RWPE2 (cell line): ENCODE results near the gene CRTAC1.

Experiments
- ATAC-seq: fragments of 200-7000 bp; cut with Tn5 transposase; 3 replicates; pipeline ENCODE4 v1.9.1; 2021; ENCODE audit warnings: low read depth
- DNase-seq: peaks from one replicate; pipeline ENCODE4 v3.0.0-alpha.2; 2020; ENCODE audit warnings: low spot score
- H3K27ac ChIP-seq: fragments of 450-650 bp; 2 replicates; pipeline ENCODE4 v1.5.1; 2017; ENCODE audit warnings: mild to moderate bottlenecking; ENCODE audit not compliant: poor library complexity, severe bottlenecking
- H3K27me3 ChIP-seq: fragments of 250-450 bp; sonication (Bioruptor Pico); 2 replicates; pipeline ENCODE4 v1.5.1; 2021; ENCODE audit warnings: mild to moderate bottlenecking, moderate library complexity; ENCODE audit not compliant: insufficient read depth, poor library complexity, severe bottlenecking
- H3K36me3 ChIP-seq: fragments of 250-450 bp; sonication (Bioruptor Pico); 2 replicates; pipeline ENCODE4 v1.5.1; 2020; ENCODE audit warnings: low read depth, mild to moderate bottlenecking, moderate library complexity
- H3K4me1 ChIP-seq: fragments of 250-450 bp; sonication (Bioruptor Pico); 2 replicates; pipeline ENCODE4 v1.5.1; 2021; ENCODE audit warnings: mild to moderate bottlenecking, moderate library complexity; ENCODE audit not compliant: insufficient read depth, poor library complexity, severe bottlenecking
- H3K4me3 ChIP-seq: fragments of 250-450 bp; sonication (Bioruptor Pico); 2 replicates; pipeline ENCODE4 v1.5.1; 2021; ENCODE audit warnings: mild to moderate bottlenecking, moderate library complexity; ENCODE audit not compliant: severe bottlenecking
- H3K9me3 ChIP-seq: fragments of 250-450 bp; sonication (Bioruptor Pico); 2 replicates; pipeline ENCODE4 v1.5.1; 2021; ENCODE audit warnings: mild to moderate bottlenecking, moderate library complexity; ENCODE audit not compliant: severe bottlenecking
- TF ChIP-seq, protein P1 (sequence below): fragments of 450-650 bp; IDR thresholded peaks from one replicate; pipeline ENCODE4 v1.5.1; 2017; ENCODE audit warnings: mild to moderate bottlenecking, moderate library complexity; ENCODE audit not compliant: poor library complexity, severe bottlenecking

CRTAC1 gene

GRCh38 chr10:97892939-97893338 lies 137.5 kb downstream of the CRTAC1 start:
- peaks cover 16% of the 10 kb centered on the region for H3K4me1 ChIP-seq
- no peaks in the 10 kb centered on the region for H3K9me3 ChIP-seq
- ATAC-seq (no peak), DNase-seq (no peak)
- H3K4me3 ChIP-seq = no peak overlapping the region
- H3K36me3 ChIP-seq = no peaks in the 10 kb centered on the region
- no peak overlapping the region for H3K27ac ChIP-seq
- TF ChIP-seq, protein P1, sequence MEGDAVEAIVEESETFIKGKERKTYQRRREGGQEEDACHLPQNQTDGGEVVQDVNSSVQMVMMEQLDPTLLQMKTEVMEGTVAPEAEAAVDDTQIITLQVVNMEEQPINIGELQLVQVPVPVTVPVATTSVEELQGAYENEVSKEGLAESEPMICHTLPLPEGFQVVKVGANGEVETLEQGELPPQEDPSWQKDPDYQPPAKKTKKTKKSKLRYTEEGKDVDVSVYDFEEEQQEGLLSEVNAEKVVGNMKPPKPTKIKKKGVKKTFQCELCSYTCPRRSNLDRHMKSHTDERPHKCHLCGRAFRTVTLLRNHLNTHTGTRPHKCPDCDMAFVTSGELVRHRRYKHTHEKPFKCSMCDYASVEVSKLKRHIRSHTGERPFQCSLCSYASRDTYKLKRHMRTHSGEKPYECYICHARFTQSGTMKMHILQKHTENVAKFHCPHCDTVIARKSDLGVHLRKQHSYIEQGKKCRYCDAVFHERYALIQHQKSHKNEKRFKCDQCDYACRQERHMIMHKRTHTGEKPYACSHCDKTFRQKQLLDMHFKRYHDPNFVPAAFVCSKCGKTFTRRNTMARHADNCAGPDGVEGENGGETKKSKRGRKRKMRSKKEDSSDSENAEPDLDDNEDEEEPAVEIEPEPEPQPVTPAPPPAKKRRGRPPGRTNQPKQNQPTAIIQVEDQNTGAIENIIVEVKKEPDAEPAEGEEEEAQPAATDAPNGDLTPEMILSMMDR = no peak
- no peaks in the 10 kb centered on the region for H3K27me3 ChIP-seq

DNA sequence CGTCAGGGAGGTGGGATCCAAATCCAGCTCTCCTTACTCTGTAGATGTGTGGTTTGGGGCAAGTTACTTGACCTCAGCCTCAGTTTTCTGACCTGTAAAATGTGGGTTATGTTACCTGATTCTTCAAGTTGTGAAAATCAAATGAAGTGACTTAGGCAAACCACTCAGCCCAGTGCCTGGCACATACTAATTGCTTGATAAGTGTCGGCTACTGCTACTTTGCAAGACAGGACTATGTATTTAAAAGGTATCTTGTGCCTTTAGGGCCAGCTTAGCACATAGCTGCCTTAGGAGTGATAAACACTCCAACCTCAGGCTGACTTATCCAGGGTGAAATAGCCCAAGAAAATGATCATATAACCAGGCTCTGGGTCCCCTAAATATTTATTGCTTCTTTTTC lies 137.9 kb downstream of the CRTAC1 start:
- Histone ChIP-seq H3K4me3 (no peak overlapping the region), H3K27ac (no peak overlapping the region), H3K36me3 (no peaks in the 10 kb centered on the region), H3K27me3 (no peaks in the 10 kb centered on the region), H3K9me3 (no peaks in the 10 kb centered on the region), H3K4me1 (peaks cover 16% of the 10 kb centered on the region)
- ATAC-seq (no peak), DNase-seq (no peak)
- TF ChIP-seq, protein P1 = no peak

GRCh38 chr10:97891497-97892167 lies 138.8 kb downstream of the CRTAC1 start:
- TF ChIP-seq, protein P1 = no peak

GRCh38 chr10:97889461-97890265 lies 140.8 kb downstream of the CRTAC1 start:
- Histone ChIP-seq H3K27me3 (no peaks in the 10 kb centered on the region), H3K4me1 (peaks cover 16% of the 10 kb centered on the region), H3K4me3 (no peak overlapping the region), H3K9me3 (no peaks in the 10 kb centered on the region), H3K27ac (peak overlapping the region; percentile 86), H3K36me3 (no peaks in the 10 kb centered on the region)
- TF ChIP-seq, protein P1 = no peak
- DNase-seq (peak; percentile 97), ATAC-seq (peak; percentile 87)

More at GRCh38 chr10:97891497-97892167, 138.8 kb downstream of the CRTAC1 start:
- ATAC-seq (no peak), DNase-seq (no peak)
- Histone ChIP-seq H3K27ac (no peak overlapping the region), H3K4me3 (no peak overlapping the region), H3K9me3 (no peaks in the 10 kb centered on the region), H3K4me1 (peaks cover 16% of the 10 kb centered on the region), H3K27me3 (no peaks in the 10 kb centered on the region), H3K36me3 (no peaks in the 10 kb centered on the region)
